D341Med (cell line): ENCODE measurements around the gene CAMKV.
"Not testable (repeated sequence)": the region's sequence is repeated elsewhere in the genome, so short reads cannot be mapped to it uniquely, and the experiment has no call there.

Source experiments
- DNase-seq: peaks from one replicate; pipeline ENCODE4 v3.0.0; 2012; ENCODE audit warnings: low spot score

The CAMKV gene, protein sequence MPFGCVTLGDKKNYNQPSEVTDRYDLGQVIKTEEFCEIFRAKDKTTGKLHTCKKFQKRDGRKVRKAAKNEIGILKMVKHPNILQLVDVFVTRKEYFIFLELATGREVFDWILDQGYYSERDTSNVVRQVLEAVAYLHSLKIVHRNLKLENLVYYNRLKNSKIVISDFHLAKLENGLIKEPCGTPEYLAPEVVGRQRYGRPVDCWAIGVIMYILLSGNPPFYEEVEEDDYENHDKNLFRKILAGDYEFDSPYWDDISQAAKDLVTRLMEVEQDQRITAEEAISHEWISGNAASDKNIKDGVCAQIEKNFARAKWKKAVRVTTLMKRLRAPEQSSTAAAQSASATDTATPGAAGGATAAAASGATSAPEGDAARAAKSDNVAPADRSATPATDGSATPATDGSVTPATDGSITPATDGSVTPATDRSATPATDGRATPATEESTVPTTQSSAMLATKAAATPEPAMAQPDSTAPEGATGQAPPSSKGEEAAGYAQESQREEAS

DNA sequence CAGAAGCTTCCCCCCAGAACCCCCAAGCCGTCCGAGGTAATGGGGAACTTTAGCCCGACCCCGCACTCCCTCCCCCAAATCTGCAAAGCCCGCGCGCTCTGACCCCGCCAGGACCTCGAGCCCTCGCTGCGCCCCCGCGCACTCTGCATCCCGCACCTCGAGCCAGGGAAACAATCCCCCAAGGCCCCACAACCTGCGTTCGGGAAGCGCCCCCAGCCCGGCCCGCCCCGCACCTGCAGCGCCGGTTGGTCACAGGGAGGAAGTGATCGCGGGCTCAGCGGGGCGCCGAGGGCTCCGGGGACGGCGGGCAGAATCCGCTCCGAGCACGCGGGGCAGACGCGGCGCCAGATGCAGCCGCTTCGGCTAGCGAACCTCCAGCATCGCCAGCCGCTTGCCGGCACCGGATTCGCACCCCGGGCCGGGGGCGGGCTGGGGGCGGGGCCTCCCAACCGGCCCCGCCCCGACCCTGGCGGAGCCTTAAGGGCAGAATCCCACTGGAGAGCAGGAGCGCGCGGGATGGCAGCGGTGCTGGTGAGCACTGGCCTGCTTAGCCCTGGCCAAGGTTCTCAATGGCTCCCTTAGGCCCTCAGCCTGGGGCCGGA lies at the start of gene CAMKV:
CAMKV (minus strand) TSS at position 382 of the 602 bp plus-strand sequence. CDS start 7,518 bp downstream, outside the sequence.
- DNase-seq, result peak; percentile 96

DNA sequence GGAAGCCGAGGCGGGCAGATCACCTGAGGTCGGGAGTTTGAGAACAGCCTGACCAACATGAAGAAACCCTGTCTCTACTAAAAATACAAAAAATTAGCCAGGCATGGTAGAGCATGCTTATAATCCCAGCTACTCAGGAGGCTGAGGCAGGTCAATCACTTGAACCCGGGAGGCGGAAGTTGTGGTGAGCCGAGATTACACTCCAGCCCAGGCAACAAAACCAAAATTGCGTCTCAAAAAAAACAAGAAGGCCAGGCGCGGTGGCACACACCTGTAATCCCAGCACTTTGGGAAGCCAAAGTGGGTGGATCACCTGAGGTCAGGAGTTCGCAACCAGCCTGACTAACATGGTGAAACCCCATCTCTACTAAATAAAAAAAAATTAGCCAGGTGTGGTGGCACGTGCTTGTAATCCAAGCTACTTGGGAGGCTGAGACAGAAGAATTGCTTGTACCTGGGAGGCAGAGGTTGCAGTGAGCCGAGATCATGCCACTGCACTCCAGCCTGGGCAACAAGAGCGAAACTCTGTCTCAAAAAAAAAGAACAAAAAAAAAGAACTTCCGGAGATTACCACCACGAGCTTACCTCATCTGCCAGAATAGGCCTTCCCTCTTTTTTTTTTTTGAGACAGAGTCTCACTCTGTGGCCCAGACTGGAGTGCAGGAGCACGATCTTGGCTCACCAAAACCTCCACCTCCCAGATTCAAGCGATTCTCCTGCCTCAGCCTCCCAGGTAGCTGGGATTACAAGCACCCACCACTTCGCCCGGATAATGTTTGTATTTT lies 48.3 kb upstream of the CAMKV start:
- DNase-seq, result not testable (repeated sequence)

DNA sequence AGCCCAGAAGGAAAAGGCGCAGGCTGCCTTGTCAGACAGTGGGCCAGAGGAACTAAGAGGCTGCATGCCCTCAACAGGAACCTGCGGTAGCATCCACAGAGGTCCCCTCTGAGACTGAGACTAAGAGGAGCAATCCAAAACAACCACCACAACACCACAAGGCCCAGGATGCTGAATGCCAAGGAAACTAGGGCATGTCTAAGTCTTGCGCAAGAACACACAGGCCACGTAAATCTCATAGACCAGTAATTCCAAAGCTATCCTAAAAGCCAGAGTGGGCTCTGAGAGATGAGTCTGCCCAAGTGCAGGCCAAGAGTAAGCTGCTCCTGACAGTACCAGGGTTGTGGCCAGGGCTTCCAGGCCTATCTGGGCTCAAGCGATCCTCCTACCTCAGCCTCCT lies 47.0 kb upstream of the CAMKV start:
- DNase-seq, result no peak

DNA sequence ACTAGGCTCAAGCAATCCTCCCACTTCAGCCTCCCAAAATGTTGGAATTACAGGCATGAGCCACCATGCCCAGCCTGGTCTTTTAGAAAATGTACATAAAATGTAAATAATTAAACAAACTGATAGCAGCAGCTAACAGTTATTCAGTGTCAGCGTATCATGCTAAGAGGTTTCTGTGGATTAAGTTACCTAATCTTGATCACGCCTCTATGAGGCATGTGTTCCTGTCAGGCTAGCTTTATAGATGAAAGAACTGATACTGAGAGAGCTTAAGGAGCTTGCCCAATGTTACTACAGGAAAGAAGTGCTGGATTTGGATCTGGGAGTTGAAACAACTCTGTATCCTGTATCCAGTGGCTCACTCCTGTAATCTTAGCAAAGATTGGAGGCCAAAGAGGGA lies 45.2 kb upstream of the CAMKV start:
- no peak for DNase-seq

DNA sequence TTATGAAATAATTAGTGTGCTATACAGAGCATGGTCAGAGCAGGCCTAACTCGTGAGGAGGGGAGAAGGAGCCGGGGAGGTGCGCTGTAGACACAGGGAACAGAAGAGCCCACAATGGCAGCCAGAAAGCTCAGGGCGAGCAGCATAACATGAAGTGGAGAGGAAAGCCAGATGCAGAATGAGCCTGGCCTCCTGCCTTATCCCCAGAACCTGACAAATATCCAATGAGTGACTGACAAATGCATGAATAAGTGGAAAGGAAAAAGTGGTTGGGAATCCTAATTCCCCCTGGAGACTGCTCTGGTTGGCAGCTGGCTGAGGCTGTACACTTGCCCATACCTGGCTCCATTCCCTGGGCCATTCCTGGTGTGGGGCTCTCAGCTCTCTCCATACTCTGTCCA lies 43.2 kb upstream of the CAMKV start:
- DNase-seq, result peak; percentile 82

DNA sequence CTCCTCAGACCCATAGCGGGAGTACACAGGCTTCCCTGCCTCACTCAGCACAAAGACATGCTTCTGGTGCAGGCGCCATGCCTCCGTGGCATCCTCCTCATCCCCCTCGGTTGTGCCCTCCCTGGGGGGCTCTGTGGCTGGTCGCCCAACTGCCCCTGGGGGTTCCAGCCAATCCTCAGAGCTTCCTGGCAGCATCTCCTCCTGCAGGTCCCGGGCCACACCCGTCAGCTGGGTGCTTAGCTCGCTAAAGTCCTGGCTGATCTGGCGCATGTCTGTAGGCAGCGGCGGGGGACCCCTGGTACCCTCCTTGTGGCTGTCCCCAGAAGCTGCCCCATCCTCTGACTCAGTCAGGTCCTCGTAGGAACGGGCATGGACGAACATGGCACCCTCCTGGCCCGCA lies 41.9 kb upstream of the CAMKV start:
- no peak for DNase-seq

DNA sequence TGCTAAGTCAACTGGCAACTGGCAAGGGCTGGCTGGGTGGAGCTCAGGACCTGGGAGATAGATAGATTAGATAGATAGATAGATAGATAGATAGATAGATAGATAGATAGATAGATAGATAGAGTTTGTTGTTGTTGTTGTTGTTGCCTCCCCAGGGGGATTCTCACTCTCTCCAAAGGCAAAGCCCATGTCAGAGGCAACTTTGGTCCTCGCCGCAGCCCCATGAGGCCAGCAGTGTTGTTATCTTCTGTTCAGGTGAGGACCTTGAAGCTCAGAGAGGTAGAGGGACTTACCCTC lies 41.4 kb upstream of the CAMKV start:
- no peak for DNase-seq

DNA sequence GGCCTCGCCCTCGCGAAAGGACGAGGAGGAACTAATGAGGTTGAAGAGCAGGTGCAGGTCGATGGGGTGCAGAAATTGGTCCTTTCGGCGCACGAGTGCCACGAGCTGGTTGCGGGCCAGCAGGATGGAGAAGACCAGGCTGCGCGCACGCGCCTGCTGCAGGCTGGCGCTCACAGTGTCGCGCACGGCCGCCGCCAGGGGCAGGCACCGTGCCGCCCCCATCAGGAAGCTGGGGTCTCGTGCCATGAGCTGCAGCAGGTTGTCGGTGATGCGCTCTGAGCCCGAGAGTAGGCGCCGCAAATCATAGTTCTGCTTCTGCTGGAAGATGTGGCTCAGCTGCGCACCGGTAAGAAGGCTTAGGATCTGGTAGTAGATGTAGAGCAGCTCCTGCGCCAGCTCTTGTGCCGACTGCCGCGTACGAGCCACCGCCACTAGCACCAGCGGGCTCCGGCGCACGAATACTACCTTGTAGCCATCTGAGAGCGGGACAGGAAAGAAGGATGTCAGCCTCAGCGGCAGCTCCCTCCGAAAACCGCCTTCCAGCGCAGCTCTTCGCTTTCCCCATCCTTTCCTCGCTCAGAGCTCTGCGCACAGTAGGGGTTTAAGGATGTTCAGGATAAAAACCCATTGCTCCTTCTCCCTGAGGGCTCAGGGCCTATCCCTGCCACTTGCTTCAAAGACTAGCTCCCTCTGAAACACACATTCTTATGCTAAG lies 40.9 kb upstream of the CAMKV start:
- DNase-seq, result no peak

DNA sequence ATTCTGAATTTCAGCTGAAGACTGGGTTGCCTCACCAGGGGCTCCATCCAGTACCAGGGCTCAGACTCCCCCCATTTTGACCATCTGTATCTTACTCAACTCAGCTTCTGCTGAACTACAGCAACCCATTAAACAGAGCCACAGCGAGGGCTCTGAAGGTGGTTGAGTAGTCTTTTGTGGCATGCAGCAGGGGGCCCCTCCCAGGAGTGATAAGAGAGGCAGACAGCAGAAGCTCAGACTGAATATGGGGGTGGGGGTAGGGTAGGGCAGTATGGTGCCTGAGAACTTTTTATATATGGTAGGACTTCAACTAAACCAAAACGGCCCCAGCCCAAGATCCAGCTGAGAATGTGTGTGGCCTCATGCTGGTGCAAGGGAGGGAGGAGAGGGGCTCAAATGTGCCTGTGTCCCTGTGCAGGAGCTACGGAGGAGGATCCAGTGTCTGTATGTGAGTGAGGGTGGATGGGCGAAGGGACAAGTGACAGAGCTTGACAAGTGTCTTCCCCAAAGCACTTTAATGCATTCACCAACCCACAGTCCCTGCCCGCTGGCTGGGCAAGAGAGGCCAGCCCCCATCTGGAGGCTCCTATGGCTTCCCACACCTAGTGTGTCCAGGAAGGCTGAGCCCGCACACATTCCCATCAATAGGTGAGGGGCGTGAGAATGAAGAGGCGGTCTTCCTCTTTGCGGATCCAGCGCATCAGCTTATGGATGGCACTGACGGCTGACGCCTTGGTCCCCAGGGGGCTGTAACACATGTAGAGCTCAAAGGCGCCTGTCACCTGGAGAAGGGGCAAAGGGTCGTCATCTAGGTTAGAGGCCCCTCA lies 38.9 kb upstream of the CAMKV start:
- no peak for DNase-seq

DNA sequence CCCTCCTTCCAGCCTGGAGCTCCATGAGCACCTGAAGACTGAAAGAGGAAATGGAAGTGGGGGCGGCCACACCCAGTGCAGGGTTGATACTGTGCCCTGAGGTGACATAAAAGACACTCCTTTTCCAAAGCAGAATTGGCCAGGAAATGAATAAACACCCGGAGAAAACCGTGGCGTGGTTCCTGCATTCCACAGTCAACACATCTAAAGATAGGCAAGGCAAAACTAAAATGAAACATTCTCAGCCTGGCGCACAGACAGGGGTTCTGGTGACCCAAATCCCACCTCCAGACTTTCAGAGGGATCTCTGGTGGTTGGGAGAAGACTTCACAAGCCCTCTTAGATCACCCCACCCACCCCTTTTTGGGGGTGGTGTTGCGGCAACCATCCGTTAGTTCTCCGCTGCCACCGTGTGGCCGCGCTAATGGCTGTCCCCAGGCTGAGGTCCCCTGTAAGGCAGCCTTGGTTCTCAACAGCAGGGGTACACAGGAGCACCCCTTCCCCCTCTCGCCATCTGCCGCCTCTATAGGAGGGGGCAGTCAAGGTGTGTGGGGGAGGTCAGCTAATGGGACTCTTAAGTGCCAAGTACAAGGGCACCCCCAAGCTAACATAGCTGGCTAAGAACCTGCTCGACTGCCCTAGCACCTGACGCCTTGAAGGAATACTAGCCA lies 36.5 kb upstream of the CAMKV start:
- DNase-seq, result peak; percentile 88

DNA sequence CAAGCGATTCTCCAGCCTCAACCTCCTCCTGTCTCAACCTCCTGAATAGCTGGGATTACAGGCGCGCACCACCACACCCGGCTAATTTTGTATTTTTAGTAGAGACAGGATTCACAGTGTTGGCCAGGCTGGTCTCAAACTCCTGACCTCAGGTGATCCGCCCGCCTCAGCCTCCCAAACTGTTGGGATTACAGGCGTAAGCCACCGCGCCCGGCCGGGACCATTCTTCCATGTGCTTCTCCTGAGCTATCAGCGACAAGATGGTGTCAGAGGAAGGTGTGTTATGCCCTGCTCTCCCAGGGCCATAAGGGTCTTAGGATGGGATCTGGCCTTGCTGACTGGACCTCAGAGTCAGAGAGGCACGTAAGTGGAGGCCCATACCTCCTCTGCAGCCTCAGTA lies 34.7 kb upstream of the CAMKV start:
- DNase-seq, result not testable (repeated sequence)

DNA sequence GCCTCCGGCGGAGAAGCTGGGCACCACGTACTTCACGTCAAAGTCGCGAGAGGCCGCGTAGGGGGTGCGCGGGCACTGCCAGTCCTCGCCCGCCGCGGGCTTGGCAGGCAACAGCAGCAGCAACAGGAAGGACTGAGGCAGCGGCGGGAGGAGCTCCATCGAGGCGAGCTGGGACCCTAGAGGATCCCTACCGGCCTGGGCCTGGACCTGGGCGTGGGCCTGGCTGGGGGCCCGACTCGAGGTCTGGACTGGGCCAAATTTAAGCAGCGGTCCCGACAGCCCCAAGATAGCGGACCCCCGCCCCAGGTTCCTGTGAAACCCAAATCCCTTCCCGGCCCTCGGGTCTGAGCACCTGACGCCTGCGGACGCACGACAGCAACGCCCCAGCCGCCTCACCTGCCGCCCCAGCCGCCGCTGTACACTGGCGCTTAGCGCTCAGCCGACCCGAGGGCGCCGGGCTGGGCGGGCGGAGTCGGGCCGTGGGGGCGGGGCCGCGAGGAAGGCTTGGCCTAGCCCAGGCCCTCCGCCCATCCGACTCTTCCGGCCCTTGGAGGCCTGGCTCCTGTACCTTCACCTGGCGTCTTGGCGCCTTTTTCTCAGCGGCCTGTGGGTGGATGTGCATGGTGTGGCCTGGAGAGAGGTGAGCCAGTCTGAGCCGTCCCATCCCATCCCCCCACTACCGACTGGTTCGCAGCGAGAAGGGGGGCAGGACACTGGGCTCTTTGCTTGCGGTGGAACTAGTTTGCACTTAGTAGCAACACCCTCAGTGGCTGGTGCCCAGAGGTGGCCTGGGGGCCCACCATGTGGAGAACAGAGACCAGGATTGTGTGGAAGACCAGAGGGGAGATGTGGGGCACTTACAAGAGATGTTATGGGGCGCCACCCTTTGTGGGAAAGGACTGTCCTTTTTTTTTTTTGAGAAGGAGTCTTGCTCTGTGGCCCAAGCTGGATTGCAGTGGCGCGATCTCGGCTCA lies 34.0 kb upstream of the CAMKV start, which contains the start of gene MST1R:
MST1R (minus strand) TSS at position 423 of the 974 bp plus-strand sequence; CDS start at position 159, 264 bp downstream.
- no peak for DNase-seq

DNA sequence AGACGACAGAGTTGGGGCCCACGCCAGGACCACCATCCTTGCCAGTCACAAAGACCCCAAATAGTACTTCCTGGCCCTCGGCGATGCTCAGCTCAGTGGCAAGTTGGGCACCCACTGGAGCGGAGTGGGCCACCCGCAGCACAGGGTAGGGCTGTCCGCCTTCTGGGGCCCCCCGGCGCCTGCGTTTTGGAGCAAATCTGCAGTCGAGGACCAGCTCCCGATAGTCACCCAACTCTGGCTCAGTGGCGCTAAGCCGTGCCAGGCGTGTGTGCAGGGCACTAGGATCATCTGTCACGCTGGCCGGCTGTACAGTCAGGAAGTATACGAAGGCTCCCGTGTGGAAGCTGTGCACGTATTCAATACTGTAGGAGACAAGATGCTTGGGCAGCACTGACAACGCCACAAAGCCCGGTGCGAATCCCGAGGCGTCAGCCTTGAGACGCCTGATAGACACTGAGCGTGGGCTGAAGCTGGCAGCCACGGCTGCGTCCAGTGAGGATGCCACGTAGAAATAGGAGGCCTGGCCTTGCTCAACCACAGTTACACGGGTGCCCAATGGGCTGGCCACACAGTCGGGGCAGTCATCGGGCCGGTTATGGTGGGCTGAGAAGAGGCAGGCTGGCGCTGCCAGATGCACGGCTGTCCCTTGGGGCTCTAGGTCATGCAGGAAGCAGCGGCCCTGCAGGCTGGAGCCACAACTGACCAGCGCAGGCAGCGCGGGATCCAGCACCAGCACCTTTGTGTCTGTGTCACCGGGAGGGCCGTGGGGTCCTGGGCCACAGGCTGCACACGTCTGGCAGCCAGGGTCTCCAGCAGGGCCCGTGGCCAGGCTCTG lies 33.0 kb upstream of the CAMKV start:
- no peak for DNase-seq

DNA sequence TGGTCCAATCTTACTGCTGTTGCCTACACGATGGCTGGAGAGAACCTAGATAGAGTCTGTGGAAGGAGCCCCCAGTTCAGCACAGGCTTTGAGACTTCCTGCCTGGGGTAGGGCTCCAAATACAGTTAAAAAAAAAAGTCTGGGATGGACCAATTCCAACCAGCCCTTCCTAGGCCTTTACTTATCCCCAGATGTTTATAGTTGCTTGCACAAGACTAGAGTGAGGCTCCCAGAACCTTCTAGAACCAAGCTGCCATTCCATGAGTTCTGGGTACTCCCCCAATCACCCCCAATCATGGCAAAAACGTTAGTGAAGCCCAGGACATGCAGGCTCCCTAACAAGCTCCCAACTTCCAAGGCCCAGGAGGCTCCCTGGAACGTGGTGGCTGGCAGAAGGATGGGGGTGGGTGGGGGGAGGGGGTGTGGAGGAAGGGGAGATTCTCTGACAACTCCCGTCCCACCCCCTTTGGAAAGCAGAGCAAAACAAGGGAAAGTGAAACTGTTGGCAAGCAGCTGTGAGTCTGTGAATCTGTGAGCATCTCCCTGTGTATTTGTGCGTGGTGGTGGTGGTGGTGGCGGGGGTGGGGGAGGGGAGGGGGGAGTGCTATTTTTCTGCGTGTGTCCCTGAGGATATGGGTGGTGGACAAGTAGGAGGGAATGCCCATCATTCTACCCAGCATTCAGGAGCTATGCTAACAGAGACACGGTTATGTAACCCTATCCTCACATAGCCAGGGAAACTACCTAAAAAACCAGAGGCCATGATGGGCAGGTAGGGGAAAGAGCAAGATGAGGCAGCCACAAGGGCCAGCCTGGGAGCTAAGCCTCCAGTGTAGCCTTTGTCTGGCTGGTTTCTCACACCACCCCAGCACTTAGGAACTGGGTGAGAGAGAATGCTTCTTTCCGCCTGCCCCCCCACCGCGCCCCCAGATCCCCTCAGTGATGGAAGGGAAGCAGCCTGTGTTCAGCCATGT lies 31.9 kb upstream of the CAMKV start:
- no peak for DNase-seq

DNA sequence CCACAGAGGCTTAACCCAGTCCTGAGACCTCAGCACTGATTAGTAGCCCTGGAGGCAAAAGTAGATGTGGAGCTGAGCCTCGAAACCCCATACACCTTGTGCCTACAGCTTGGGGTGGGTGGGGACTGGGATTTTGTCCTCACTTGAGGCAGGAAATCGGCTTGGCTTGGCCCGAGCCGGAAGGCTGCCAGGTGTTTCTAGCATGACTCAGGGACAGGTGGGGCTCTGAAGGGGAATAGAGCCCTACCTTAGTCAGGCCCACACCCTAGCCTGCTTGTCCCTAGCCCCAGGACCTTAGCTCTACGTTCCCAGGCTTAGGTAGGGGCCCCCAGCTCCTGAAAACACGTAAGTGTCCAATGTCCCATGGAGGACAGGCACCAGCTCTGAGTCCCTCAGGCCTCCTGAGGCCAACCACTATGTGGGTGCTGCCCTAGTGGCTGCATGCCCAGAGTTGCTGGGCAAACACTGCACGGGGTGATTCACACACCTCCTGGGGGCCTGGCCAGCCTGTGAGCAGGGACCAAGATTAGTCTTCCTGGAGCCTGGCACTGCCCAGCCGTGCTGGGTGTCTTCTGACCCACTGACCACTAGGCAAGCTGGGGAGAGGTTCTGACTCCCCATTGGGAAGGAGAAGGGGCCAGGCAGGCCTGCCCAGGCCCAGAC lies 30.9 kb upstream of the CAMKV start:
- DNase-seq, result no peak

DNA sequence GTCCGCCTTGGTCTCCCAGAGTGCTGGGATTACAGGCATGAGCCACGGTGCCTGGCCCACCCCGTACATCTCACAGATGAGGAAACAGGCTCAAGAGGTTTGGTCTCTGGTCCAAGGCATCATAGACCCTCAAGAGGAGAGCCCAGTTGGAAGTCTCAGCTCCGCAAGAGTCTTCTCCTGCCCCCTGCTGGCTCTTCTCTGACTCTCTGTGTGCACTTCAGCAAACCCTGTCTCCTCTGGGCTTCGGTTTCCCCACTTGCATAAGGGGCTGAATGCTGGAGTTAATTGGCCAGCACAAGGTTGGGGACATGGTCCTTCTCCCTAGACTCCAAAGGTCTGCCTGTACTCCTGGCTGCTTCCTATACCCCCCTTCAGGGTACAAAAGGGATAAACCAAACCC lies 30.1 kb upstream of the CAMKV start:
- peak; percentile 83 for DNase-seq

DNA sequence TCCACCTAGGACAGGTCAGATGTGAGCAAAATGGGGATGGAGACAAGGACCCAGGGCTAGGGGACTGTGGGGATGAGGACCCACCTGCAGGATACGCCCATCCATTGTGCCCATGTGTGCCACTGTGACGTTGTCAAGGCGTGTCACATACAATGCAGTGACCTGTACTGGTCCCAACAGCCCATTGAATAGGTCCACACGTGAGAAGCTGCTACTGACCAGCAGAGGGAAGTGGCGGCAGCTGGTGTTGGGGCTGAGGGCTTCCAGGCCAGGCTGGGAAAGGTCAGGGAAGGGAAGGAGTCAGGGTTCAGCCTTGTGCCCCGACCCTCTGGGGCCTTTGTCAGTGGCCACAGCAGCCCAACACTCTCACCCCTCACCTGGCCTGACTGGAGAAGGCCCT lies 29.3 kb upstream of the CAMKV start:
- DNase-seq, result no peak
